HEK293T (cell line): ENCODE data around the gene UGGT1.

Experiments
- CTCF ChIA-PET: fragments of 350-600 bp; formaldehyde crosslinking; extraction: SDS; loops from one replicate; lab custom pipeline; 2021; ENCODE audit warnings: antibody characterized with exemption, inconsistent platforms; lab: Yijun Ruan, JAX
- POLR2A ChIA-PET: fragments of 350-600 bp; formaldehyde crosslinking; extraction: SDS; loops from one replicate; lab custom pipeline; 2020; ENCODE audit warnings: antibody characterized with exemption, inconsistent platforms; lab: Yijun Ruan, JAX
- DNase-seq: peaks from one replicate; pipeline ENCODE4 v3.0.0; 2012; ENCODE audit warnings: mixed read lengths; ENCODE audit errors: extremely low spot score
- ARNT ChIP-seq: fragments of 450-650 bp; IDR thresholded peaks from 2 replicates; pipeline ENCODE4 v1.6.1; 2017; ENCODE audit warnings: mild to moderate bottlenecking
- BHLHE40 ChIP-seq: fragments of 450-650 bp; IDR thresholded peaks from 2 replicates; pipeline ENCODE4 v1.6.1; 2016; ENCODE audit warnings: mild to moderate bottlenecking, moderate library complexity, borderline replicate concordance
- CTBP1 ChIP-seq: fragments of 450-650 bp; IDR thresholded peaks from 2 replicates; pipeline ENCODE4 v1.6.1; 2016; ENCODE audit warnings: borderline replicate concordance
- ELF4 ChIP-seq: fragments of 450-650 bp; IDR thresholded peaks from 2 replicates; pipeline ENCODE4 v1.6.1; 2017; ENCODE audit warnings: antibody characterized with exemption
- FOXA1 ChIP-seq: fragments of 450-650 bp; IDR thresholded peaks from 2 replicates; pipeline ENCODE4 v1.6.1; 2016; ENCODE audit warnings: mild to moderate bottlenecking
- FOXK2 ChIP-seq: fragments of 450-650 bp; IDR thresholded peaks from 2 replicates; pipeline ENCODE4 v1.6.1; 2016; ENCODE audit warnings: mild to moderate bottlenecking
- FOXM1 ChIP-seq: fragments of 450-650 bp; IDR thresholded peaks from 2 replicates; pipeline ENCODE4 v1.6.1; 2017; ENCODE audit warnings: mild to moderate bottlenecking, borderline replicate concordance
- HDGF ChIP-seq: fragments of 450-650 bp; IDR thresholded peaks from 2 replicates; pipeline ENCODE4 v1.6.1; 2017; ENCODE audit warnings: antibody characterized with exemption, borderline replicate concordance
- L3MBTL2 ChIP-seq: fragments of 450-650 bp; conservative IDR thresholded peaks from 2 replicates; pipeline ENCODE4 v1.6.1; 2016; ENCODE audit warnings: mild to moderate bottlenecking
- LEF1 ChIP-seq: fragments of 450-650 bp; IDR thresholded peaks from 2 replicates; pipeline ENCODE4 v1.6.1; 2017; ENCODE audit warnings: mild to moderate bottlenecking, borderline replicate concordance
- NFRKB ChIP-seq: fragments of 450-650 bp; IDR thresholded peaks from 2 replicates; pipeline ENCODE4 v1.6.1; 2016; ENCODE audit warnings: mild to moderate bottlenecking, moderate library complexity
- PKNOX1 ChIP-seq: fragments of 450-650 bp; IDR thresholded peaks from 2 replicates; pipeline ENCODE4 v1.6.1; 2016
- SP1 ChIP-seq: fragments of 450-650 bp; IDR thresholded peaks from 2 replicates; pipeline ENCODE4 v1.6.1; 2017
- SUZ12 ChIP-seq: fragments of 450-650 bp; IDR thresholded peaks from 2 replicates; pipeline ENCODE4 v1.6.1; 2016; ENCODE audit warnings: mild to moderate bottlenecking
- TARDBP ChIP-seq: fragments of 450-650 bp; IDR thresholded peaks from 2 replicates; pipeline ENCODE4 v1.6.1; 2016
- ZNF384 ChIP-seq: fragments of 450-650 bp; IDR thresholded peaks from 2 replicates; pipeline ENCODE4 v1.6.1; 2016

The UGGT1 gene

GRCh38 chr2:128076461-128077106, 14.4 kb upstream of the UGGT1 start:
- ChIA-PET CTCF (interaction anchor here (0.7 kb wide), 1 partner anchor 166 kb away, joined by 9 read pairs; no protein-coding TSS in a partner anchor), POLR2A (no interaction called here)
- DNase-seq, result no peak

GRCh38 chr2:128084757-128085156, 6.2 kb upstream of the UGGT1 start:
- CTCF ChIA-PET, result no interaction called here
- POLR2A ChIA-PET, result no interaction called here
- DNase-seq, result no peak
- TF ChIP-seq FOXK2 (no peak), BHLHE40 (no peak), ARNT (no peak), FOXM1 (no peak), SUZ12 (no peak), ZNF384 (no peak), LEF1 (no peak)

More at GRCh38 chr2:128076461-128077106, 14.4 kb upstream of the UGGT1 start:
- TF ChIP-seq TARDBP, result no peak
- no peak for TF ChIP-seq BHLHE40
- no peak for TF ChIP-seq ARNT
- no peak for TF ChIP-seq LEF1

GRCh38 chr2:128086244-128086643, 4.8 kb upstream of the UGGT1 start:
- CTCF ChIA-PET, result no interaction called here
- POLR2A ChIA-PET, result no interaction called here
- TF ChIP-seq FOXK2 (no peak), CTBP1 (no peak), HDGF (no peak), ARNT (no peak), TARDBP (no peak), BHLHE40 (no peak), ELF4 (no peak), FOXM1 (no peak), SUZ12 (no peak), SP1 (no peak), L3MBTL2 (no peak), PKNOX1 (no peak), LEF1 (no peak), NFRKB (no peak), FOXA1 (no peak), ZNF384 (no peak)
- no peak for DNase-seq

GRCh38 chr2:128090575-128090944, 440 bp upstream of the UGGT1 start:
- ChIA-PET POLR2A (interaction anchor here (0.9 to 2.4 kb wide), 10 partner anchors 9 to 62 kb away, joined by 3 to 20 read pairs (median 4); partner anchors contain the start of gene SAP130), CTCF (interaction anchor here (0.6 to 1.4 kb wide), 3 partner anchors 9 to 27 kb away, joined by 3 to 5 read pairs (median 4); no protein-coding TSS in a partner anchor)
- no peak for DNase-seq
- TF ChIP-seq SP1, result no peak
- TF ChIP-seq ZNF384, result no peak
- TF ChIP-seq FOXK2, result no peak
- no peak for TF ChIP-seq FOXA1
- no peak for TF ChIP-seq ELF4
- TF ChIP-seq L3MBTL2, result no peak
- no peak for TF ChIP-seq CTBP1

GRCh38 chr2:128091726-128092080, 703 bp downstream of the UGGT1 start:
- ChIA-PET CTCF (interaction anchor here (0.6 to 1.7 kb wide), 2 partner anchors 12 to 16 kb away, joined by 3 to 5 read pairs; no protein-coding TSS in a partner anchor), POLR2A (interaction anchor here (1.0 to 2.4 kb wide), 5 partner anchors 9 to 63 kb away, joined by 3 to 20 read pairs (median 7); partner anchors contain the start of gene SAP130)
- no peak for DNase-seq
- TF ChIP-seq HDGF (no peak), LEF1 (no peak), TARDBP (no peak), CTBP1 (no peak), FOXK2 (no peak), L3MBTL2 (no peak), BHLHE40 (no peak), NFRKB (no peak), SP1 (no peak), ELF4 (no peak), PKNOX1 (no peak), FOXM1 (no peak)

GRCh38 chr2:128092656-128093055, 1.7 kb downstream of the UGGT1 start:
- CTCF ChIA-PET, result interaction anchor here (1.7 kb wide), 1 partner anchor 11 kb away, joined by 3 read pairs; no protein-coding TSS in a partner anchor
- DNase-seq, result no peak
- TF ChIP-seq PKNOX1, result no peak
- TF ChIP-seq ZNF384, result no peak
- no peak for TF ChIP-seq FOXM1
- POLR2A ChIA-PET, result interaction anchor here (2.4 kb wide), 1 partner anchor 8 kb away, joined by 20 read pairs; no protein-coding TSS in a partner anchor

GRCh38 chr2:128093762-128094161, 2.8 kb downstream of the UGGT1 start:
- ChIA-PET POLR2A (no interaction called here), CTCF (no interaction called here)
- no peak for DNase-seq
- no peak for TF ChIP-seq NFRKB
- no peak for TF ChIP-seq SUZ12
- TF ChIP-seq BHLHE40, result no peak
- TF ChIP-seq PKNOX1, result no peak
- no peak for TF ChIP-seq ELF4
